Measurements from ENCODE around the gene CHAC2. TPM values are rescaled to one million over a fixed set of nuclear protein-coding genes. Genes with fewer than 3 reads are reported as not detected.
"Not testable (repeated sequence)": the region's sequence is repeated elsewhere in the genome, so short reads cannot be mapped to it uniquely, and the experiment has no call there.

CHAC2 gene
- total and polyA plus RNA-seq, 2 donors (not counting 1 experiment from before 2014, with no cell fraction given) = 1.7 to 3.3 TPM

DNA sequence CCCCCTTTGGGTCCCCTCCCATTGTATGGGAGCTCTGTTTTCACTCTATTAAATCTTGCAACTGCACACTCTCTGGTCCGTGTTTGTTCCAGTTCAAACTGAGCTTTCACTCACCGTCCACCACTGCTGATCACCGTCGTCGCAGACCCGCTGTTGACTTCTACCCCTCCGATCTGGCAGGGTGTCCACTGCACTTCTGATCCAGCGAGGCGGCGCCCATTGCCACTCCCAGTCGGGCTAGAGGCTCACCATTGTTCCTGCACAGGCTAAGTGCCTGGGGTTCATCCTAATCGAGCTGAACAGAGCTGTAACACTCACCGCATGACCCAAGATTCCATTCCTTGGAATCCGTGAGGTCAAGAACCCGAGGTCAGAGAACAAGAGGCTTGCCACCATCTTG lies 11.0 kb upstream of the CHAC2 start:
- Histone ChIP-seq H3K4me3 (replicated peaks in 1 of 4; ENCODE audit: control extremely low read depth in 1 of 4, insufficient read depth in 1 of 4, low read depth in 3 of 4, low read length in 4 of 4) (no peak overlapping the region), H3K4me1 (ENCODE audit: control insufficient read depth, extremely low read depth, insufficient read depth, low read length) (peaks cover 3% of the 10 kb centered on the region), H2AFZ (ENCODE audit: low read length) (no peak overlapping the region), H3K27ac (ENCODE audit: insufficient read depth, low read length) (no peak overlapping the region), H3K79me2 (ENCODE audit: control insufficient read depth, insufficient read depth, low read length) (no peaks in the 10 kb centered on the region), H4K20me1 (ENCODE audit: control insufficient read depth, extremely low read depth, insufficient read depth, low read length) (no peaks in the 10 kb centered on the region), H3K27me3 (ENCODE audit: control insufficient read depth, insufficient read depth, low read length) (no peaks in the 10 kb centered on the region), H3K9me3 (ENCODE audit: control insufficient read depth, insufficient read depth, low read depth, low read length) (no peaks in the 10 kb centered on the region), H3K4me2 (ENCODE audit: extremely low read depth, insufficient read depth, low read length) (no peak overlapping the region), H3K36me3 (ENCODE audit: control insufficient read depth, insufficient read depth, low read length) (no peaks in the 10 kb centered on the region), H3K9ac (ENCODE audit: insufficient read depth, low read length) (no peak overlapping the region)
- TF ChIP-seq CTCF (conservative IDR thresholded peaks at IDR 0.05 in 1 of 2, IDR thresholded peaks at IDR 0.05 in 1 of 2; ENCODE audit: low read depth in 1 of 2, low read length in 2 of 2) (no peak), EZH2 (IDR thresholded peaks at IDR 0.05; ENCODE audit: low read length, missing control alignments) (no peak)
- DNase-seq (ENCODE audit: low read depth in 2 of 2) = no peak

DNA sequence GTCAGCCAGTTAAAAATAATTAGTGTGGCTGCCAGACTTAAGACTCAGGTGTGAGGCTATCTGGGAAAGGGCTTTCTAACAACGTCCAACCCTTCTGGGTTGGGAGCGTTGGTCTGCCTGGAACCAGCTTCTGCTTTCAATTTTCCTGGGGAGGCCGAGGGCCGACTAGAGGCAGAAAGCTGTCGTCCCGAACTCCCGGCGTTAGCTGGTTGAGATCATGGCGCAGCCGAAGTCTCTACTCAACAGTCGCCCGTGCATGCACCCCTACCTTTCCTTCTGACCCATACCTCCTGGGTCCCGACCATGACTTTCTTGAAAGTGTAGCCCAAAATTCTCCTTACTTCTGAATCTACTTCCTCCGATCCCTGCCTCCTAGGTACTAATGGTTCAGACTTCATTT lies 10.4 kb upstream of the CHAC2 start:
- H3K27ac ChIP-seq (ENCODE audit: insufficient read depth, low read length); H3K4me1 ChIP-seq (ENCODE audit: control insufficient read depth, extremely low read depth, insufficient read depth, low read length); H3K9me3 ChIP-seq (ENCODE audit: control insufficient read depth, insufficient read depth, low read depth, low read length); H3K9ac ChIP-seq (ENCODE audit: insufficient read depth, low read length); H2AFZ ChIP-seq (ENCODE audit: low read length); H3K36me3 ChIP-seq (ENCODE audit: control insufficient read depth, insufficient read depth, low read length); H3K4me3 ChIP-seq (replicated peaks in 1 of 4; ENCODE audit: control extremely low read depth in 1 of 4, insufficient read depth in 1 of 4, low read depth in 3 of 4, low read length in 4 of 4); H3K27me3 ChIP-seq (ENCODE audit: control insufficient read depth, insufficient read depth, low read length); H3K4me2 ChIP-seq (ENCODE audit: extremely low read depth, insufficient read depth, low read length); H4K20me1 ChIP-seq (ENCODE audit: control insufficient read depth, extremely low read depth, insufficient read depth, low read length); DNase-seq (ENCODE audit: low read depth in 2 of 2); H3K79me2 ChIP-seq (ENCODE audit: control insufficient read depth, insufficient read depth, low read length): not testable (repeated sequence)

DNA sequence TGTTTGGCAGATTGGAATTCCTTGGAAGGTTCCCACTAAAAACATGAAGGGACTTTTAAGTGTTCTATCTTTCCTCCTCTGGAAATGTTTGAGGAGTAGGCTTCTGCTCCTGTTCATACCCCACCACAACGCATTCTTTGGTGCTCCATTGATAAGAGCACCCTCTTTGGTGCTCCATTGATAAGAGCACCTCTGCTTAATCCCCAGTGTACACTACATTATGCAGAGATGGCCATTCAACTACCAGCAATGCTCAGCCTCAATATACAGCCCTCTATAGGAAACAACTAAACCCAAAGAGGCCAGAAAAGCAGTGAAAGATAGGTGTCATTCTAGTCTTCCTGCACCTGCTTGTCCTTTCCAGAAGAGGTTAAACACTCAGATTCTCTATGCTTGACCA lies 1.8 kb upstream of the CHAC2 start:
- Histone ChIP-seq H4K20me1 (ENCODE audit: control insufficient read depth, extremely low read depth, insufficient read depth, low read length) (no peaks in the 10 kb centered on the region), H3K27me3 (ENCODE audit: control insufficient read depth, insufficient read depth, low read length) (no peaks in the 10 kb centered on the region), H3K27ac (ENCODE audit: insufficient read depth, low read length) (no peak overlapping the region), H3K79me2 (ENCODE audit: control insufficient read depth, insufficient read depth, low read length) (peaks cover 12% of the 10 kb centered on the region), H3K9ac (ENCODE audit: insufficient read depth, low read length) (no peak overlapping the region), H3K36me3 (ENCODE audit: control insufficient read depth, insufficient read depth, low read length) (no peaks in the 10 kb centered on the region), H3K4me1 (ENCODE audit: control insufficient read depth, extremely low read depth, insufficient read depth, low read length) (no peaks in the 10 kb centered on the region), H3K9me3 (ENCODE audit: control insufficient read depth, insufficient read depth, low read depth, low read length) (no peaks in the 10 kb centered on the region), H2AFZ (ENCODE audit: low read length) (no peak overlapping the region), H3K4me3 (replicated peaks in 1 of 4; ENCODE audit: control extremely low read depth in 1 of 4, insufficient read depth in 1 of 4, low read depth in 3 of 4, low read length in 4 of 4) (no peak overlapping the region), H3K4me2 (ENCODE audit: extremely low read depth, insufficient read depth, low read length) (no peak overlapping the region)
- TF ChIP-seq EZH2 (IDR thresholded peaks at IDR 0.05; ENCODE audit: low read length, missing control alignments) (no peak), CTCF (conservative IDR thresholded peaks at IDR 0.05 in 1 of 2, IDR thresholded peaks at IDR 0.05 in 1 of 2; ENCODE audit: low read depth in 1 of 2, low read length in 2 of 2) (no peak)
- DNase-seq (ENCODE audit: low read depth in 2 of 2) = no peak

DNA sequence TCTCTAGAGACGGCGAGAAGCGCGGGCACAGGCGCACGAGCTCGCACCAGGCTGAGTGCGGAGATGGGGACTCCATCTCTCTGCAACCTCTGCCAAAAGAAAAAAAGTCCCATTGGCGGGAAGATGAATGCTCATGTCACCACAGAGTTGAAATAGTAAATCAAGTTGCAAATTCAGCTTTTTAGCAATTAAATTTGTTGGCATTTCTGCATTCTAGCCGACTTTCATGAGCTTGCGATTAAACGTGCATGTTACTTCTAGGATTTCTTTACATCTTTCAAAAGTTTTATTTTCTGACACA lies 588 bp downstream of the CHAC2 start:
- peak overlapping the region; percentile 72 for H3K9ac ChIP-seq (ENCODE audit: insufficient read depth, low read length)
- H3K36me3 ChIP-seq (ENCODE audit: control insufficient read depth, insufficient read depth, low read length) = no peaks in the 10 kb centered on the region
- peaks cover 12% of the 10 kb centered on the region for H3K79me2 ChIP-seq (ENCODE audit: control insufficient read depth, insufficient read depth, low read length)
- no peaks in the 10 kb centered on the region for H4K20me1 ChIP-seq (ENCODE audit: control insufficient read depth, extremely low read depth, insufficient read depth, low read length)
- H3K27me3 ChIP-seq (ENCODE audit: control insufficient read depth, insufficient read depth, low read length) = no peaks in the 10 kb centered on the region
- peak overlapping the region; percentile 81 to 93 (median 85) for H3K4me3 ChIP-seq (replicated peaks in 1 of 4; ENCODE audit: control extremely low read depth in 1 of 4, insufficient read depth in 1 of 4, low read depth in 3 of 4, low read length in 4 of 4)
- H3K9me3 ChIP-seq (ENCODE audit: control insufficient read depth, insufficient read depth, low read depth, low read length) = no peaks in the 10 kb centered on the region
- peak overlapping the region; percentile 77 for H3K27ac ChIP-seq (ENCODE audit: insufficient read depth, low read length)
- no peaks in the 10 kb centered on the region for H3K4me1 ChIP-seq (ENCODE audit: control insufficient read depth, extremely low read depth, insufficient read depth, low read length)
- TF ChIP-seq CTCF (conservative IDR thresholded peaks at IDR 0.05 in 1 of 2, IDR thresholded peaks at IDR 0.05 in 1 of 2; ENCODE audit: low read depth in 1 of 2, low read length in 2 of 2) (no peak), EZH2 (IDR thresholded peaks at IDR 0.05; ENCODE audit: low read length, missing control alignments) (no peak)
- peak in 1 of 2 donors; percentile 58 for DNase-seq (ENCODE audit: low read depth in 2 of 2)
- peak overlapping the region; percentile 67 for H3K4me2 ChIP-seq (ENCODE audit: extremely low read depth, insufficient read depth, low read length)
- H2AFZ ChIP-seq (ENCODE audit: low read length) = peak overlapping the region; percentile 92

All from fibroblast of lung (primary cell).